Measurements from ENCODE around the gene TRAPPC2. TPM values are rescaled to one million over a fixed set of nuclear protein-coding genes. Genes with fewer than 3 reads are reported as not detected.

The TRAPPC2 gene
- total RNA-seq, 1 experiment from 2014 or later: 11.9 TPM

DNA sequence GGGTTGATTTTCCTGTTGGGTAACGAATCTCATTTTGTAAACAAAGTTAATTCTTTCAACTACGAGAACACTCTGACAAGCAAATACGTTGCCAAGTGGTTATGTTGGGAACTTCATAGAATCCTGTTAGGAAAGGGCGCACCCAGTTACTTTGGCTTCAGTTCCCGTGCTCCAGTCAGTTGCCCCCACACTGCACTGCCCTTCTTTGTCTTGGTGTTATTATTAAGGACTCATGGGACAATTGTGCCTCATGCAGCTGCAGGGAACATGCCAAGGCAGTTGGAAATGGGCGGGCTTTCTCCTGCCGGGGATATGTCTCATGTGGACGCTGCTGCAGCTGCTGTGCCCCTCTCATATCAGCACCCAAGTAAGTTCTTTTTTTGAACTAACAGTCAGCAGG lies 29.1 kb upstream of the TRAPPC2 start:
- H3K36me3 ChIP-seq (ENCODE audit: control insufficient read depth in 1 of 2, insufficient read depth in 2 of 2, low read length in 2 of 2): peaks cover 7% of the 10 kb centered on the region in 2 experiments; a peak in 2 of 4 replicates
- intact Hi-C loops (cut with micrococcal nuclease): no loop called here
- CTCF ChIA-PET: no interaction called here

More for the DNA sequence above, 29.1 kb upstream of the TRAPPC2 start:
- ChIA-PET POLR2A (no interaction called here), RAD21 (ENCODE audit: low non-redundant PET in 1 of 2, low total read pairs in 2 of 2, uncharacterized antibody in 2 of 2, unreplicated experiment in 2 of 2) (no interaction called here)
- Histone ChIP-seq H3K79me2 (ENCODE audit: insufficient read depth, low read length) (no peaks in the 10 kb centered on the region), H3K9me2 (ENCODE audit: insufficient read depth) (no peaks in the 10 kb centered on the region), H3K4me2 (ENCODE audit: low read length) (no peak overlapping the region), H3K27me3 (ENCODE audit: insufficient read depth, low read length) (no peaks in the 10 kb centered on the region), H2AFZ (ENCODE audit: low read depth, low read length, poor library complexity, severe bottlenecking) (no peak overlapping the region), H3K4me3 (replicated peaks in 1 of 2; ENCODE audit: low read depth in 1 of 2, low read length in 2 of 2) (no peak overlapping the region), H3K9me3 (ENCODE audit: control insufficient read depth in 1 of 2, insufficient read depth in 1 of 2, low read depth in 1 of 2, low read length in 2 of 2) (no peaks in the 10 kb centered on the region), H4K20me1 (ENCODE audit: insufficient read depth) (no peaks in the 10 kb centered on the region), H3K27ac (ENCODE audit: low read depth, low read length) (no peak overlapping the region), H3K9ac (ENCODE audit: low read length) (no peak overlapping the region), H3K4me1 (ENCODE audit: control insufficient read depth in 1 of 2, insufficient read depth in 2 of 2, low read length in 2 of 2) (no peaks in the 10 kb centered on the region)
- DNase-seq (ENCODE audit: low read depth, low spot score) (no peak), ATAC-seq (no peak)
- BruUV-seq (replicated peaks): no TSS peak
- TF ChIP-seq FOSL1 (IDR thresholded peaks at IDR 0.05; ENCODE audit: low read depth) (no peak), ZFX (IDR thresholded peaks at IDR 0.05) (no peak), RAD21 (IDR thresholded peaks at IDR 0.05; ENCODE audit: low read depth) (no peak), CEBPB (IDR thresholded peaks at IDR 0.05; ENCODE audit: low read depth) (no peak), POLR2AphosphoS5 (IDR thresholded peaks at IDR 0.05; ENCODE audit: low read depth, low read length) (no peak), POLR2A (IDR thresholded peaks at IDR 0.05; ENCODE audit: borderline replicate concordance, extremely low read depth, insufficient read depth, insufficient read length) (no peak), SRF (IDR thresholded peaks at IDR 0.05; ENCODE audit: low read depth) (no peak), CBX3 (IDR thresholded peaks at IDR 0.05; ENCODE audit: low read depth) (no peak), EGR1 (IDR thresholded peaks at IDR 0.05; ENCODE audit: low read depth) (no peak), ZNF274 (IDR thresholded peaks at IDR 0.05; ENCODE audit: low read depth, low read length) (no peak), SP1 (IDR thresholded peaks at IDR 0.05; ENCODE audit: low read depth) (no peak), EZH2 (IDR thresholded peaks at IDR 0.05) (no peak), SIN3A (IDR thresholded peaks at IDR 0.05; ENCODE audit: low read depth) (no peak), JUND (IDR thresholded peaks at IDR 0.05) (no peak)
- TF ChIP-seq, protein P1, sequence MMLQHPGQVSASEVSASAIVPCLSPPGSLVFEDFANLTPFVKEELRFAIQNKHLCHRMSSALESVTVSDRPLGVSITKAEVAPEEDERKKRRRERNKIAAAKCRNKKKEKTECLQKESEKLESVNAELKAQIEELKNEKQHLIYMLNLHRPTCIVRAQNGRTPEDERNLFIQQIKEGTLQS (IDR thresholded peaks at IDR 0.05): no peak
- TF ChIP-seq, protein P2, sequence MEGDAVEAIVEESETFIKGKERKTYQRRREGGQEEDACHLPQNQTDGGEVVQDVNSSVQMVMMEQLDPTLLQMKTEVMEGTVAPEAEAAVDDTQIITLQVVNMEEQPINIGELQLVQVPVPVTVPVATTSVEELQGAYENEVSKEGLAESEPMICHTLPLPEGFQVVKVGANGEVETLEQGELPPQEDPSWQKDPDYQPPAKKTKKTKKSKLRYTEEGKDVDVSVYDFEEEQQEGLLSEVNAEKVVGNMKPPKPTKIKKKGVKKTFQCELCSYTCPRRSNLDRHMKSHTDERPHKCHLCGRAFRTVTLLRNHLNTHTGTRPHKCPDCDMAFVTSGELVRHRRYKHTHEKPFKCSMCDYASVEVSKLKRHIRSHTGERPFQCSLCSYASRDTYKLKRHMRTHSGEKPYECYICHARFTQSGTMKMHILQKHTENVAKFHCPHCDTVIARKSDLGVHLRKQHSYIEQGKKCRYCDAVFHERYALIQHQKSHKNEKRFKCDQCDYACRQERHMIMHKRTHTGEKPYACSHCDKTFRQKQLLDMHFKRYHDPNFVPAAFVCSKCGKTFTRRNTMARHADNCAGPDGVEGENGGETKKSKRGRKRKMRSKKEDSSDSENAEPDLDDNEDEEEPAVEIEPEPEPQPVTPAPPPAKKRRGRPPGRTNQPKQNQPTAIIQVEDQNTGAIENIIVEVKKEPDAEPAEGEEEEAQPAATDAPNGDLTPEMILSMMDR (IDR thresholded peaks at IDR 0.05 in 2 of 3, conservative IDR thresholded peaks at IDR 0.05 in 1 of 3; ENCODE audit: borderline replicate concordance in 1 of 3, insufficient read depth in 1 of 3, low read depth in 2 of 3, low read length in 2 of 3): no peak
